Thoracic aorta (tissue), 2 donors: ENCODE data around the gene SDK2. TPM values are rescaled to one million over a fixed set of nuclear protein-coding genes. Genes with fewer than 3 reads are reported as not detected.

ENCODE experiments used
- ATAC-seq: fragments of 150-250 bp; one replicate; pipeline ENCODE4 v1.8.0; 2017; ENCODE audit warnings: low read depth; ENCODE audit not compliant: insufficient number of reproducible peaks, low FRiP score
- DNase-seq: peaks from one replicate; pipeline ENCODE4 v3.0.0-alpha.2; 2020; ENCODE audit warnings: low spot score
- H3K27ac ChIP-seq, 2 donors: fragments of 200-600 bp; sonication (generic); 1 replicate in 1 of 2; 2 replicates in 1 of 2; pipeline ENCODE4 v1.5.1; 2016; ENCODE audit warnings: mild to moderate bottlenecking in 2 of 2, moderate library complexity in 2 of 2
- H3K27me3 ChIP-seq: fragments of 200-600 bp; sonication (generic); replicated peaks from 2 replicates; pipeline ENCODE4 v1.6.0; 2016; ENCODE audit warnings: mild to moderate bottlenecking; ENCODE audit not compliant: insufficient read depth
- H3K36me3 ChIP-seq: fragments of 200-600 bp; sonication (generic); one replicate; pipeline ENCODE4 v1.5.1; 2016
- H3K4me1 ChIP-seq, 2 donors: fragments of 200-600 bp; sonication (generic); 1 replicate in 1 of 2; 2 replicates in 1 of 2; pipeline versions ENCODE4 v1.5.1 to v1.6.0; 2016; ENCODE audit warnings: low read depth in 2 of 2, mild to moderate bottlenecking in 1 of 2; ENCODE audit not compliant: control insufficient read depth in 1 of 2
- H3K4me3 ChIP-seq: fragments of 200-600 bp; sonication (generic); 2 replicates; pipeline ENCODE4 v1.5.1; 2016; ENCODE audit warnings: mild to moderate bottlenecking
- H3K9me3 ChIP-seq: fragments of 200-600 bp; sonication (generic); 2 replicates; pipeline ENCODE4 v1.5.1; 2016
- total RNA-seq, 2 donors: library from RNA; depleted of rRNA; stranded (reverse); fragments of >200 nt; gene quantifications; one replicate each; pipeline versions ENCODE4 v1.1.0 to v1.2.3, GENCODE V29; 2016
- TF ChIP-seq, protein P1 (sequence below): fragments of 200-600 bp; sonication (generic); IDR thresholded peaks from one replicate; pipeline ENCODE4 v1.5.1; 2019; ENCODE audit warnings: antibody characterized with exemption

SDK2 gene
- total RNA-seq, 2 donors from 2014 or later = 6.0 to 8.9 TPM

DNA sequence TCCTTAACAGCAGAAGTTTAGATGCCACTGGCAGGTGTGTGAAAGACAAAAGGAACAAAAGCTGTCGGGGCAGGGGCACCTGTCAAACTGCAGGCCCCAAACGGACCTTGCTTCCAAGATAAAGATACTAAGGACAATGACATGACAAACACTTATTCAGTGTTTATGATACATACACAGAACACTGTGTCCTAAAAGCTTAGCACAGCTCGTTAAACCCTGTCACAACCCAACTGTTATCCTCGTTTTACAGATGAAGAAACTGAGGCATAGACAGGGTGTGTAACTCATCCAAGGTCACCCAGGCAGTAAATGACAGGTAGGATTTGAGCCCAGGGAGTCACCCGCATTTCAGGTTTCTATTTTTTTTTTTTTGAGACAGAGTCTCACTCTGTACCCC lies 9.6 kb downstream of the SDK2 start:
- TF ChIP-seq, protein P1, sequence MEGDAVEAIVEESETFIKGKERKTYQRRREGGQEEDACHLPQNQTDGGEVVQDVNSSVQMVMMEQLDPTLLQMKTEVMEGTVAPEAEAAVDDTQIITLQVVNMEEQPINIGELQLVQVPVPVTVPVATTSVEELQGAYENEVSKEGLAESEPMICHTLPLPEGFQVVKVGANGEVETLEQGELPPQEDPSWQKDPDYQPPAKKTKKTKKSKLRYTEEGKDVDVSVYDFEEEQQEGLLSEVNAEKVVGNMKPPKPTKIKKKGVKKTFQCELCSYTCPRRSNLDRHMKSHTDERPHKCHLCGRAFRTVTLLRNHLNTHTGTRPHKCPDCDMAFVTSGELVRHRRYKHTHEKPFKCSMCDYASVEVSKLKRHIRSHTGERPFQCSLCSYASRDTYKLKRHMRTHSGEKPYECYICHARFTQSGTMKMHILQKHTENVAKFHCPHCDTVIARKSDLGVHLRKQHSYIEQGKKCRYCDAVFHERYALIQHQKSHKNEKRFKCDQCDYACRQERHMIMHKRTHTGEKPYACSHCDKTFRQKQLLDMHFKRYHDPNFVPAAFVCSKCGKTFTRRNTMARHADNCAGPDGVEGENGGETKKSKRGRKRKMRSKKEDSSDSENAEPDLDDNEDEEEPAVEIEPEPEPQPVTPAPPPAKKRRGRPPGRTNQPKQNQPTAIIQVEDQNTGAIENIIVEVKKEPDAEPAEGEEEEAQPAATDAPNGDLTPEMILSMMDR = no peak
- Histone ChIP-seq H3K4me1 (peaks cover 0 to 15% of the 10 kb centered on the region in 2 donors), H3K27me3 (no peaks in the 10 kb centered on the region), H3K36me3 (no peaks in the 10 kb centered on the region), H3K9me3 (no peaks in the 10 kb centered on the region), H3K4me3 (no peak overlapping the region), H3K27ac (no peak overlapping the region)
- DNase-seq (no peak), ATAC-seq (no peak)

DNA sequence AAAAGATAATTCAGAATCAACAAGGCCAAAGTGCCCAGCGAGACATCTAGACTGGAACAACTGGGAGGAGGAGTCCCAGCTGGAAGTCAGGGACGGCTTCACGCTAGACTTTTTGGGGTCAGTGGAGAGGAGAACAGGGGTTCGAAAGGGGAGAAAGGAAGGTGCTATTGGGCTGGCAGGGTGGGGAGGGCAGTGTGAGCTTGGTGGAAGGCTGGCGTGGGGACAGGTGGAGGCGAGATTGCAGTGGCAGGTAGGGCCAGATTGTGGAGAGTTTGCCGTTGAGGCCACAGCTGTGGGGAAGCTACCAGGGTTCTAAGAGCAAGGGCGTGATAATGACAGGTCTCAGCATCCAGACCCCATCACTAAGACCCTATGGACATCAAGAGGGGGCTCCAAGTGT lies 10.5 kb downstream of the SDK2 start:
- Histone ChIP-seq H3K9me3 (no peaks in the 10 kb centered on the region), H3K27ac (no peak overlapping the region), H3K4me1 (peaks cover 0 to 6% of the 10 kb centered on the region in 2 donors), H3K4me3 (no peak overlapping the region), H3K36me3 (no peaks in the 10 kb centered on the region), H3K27me3 (no peaks in the 10 kb centered on the region)
- ATAC-seq (no peak), DNase-seq (no peak)
- TF ChIP-seq, protein P1 = no peak

DNA sequence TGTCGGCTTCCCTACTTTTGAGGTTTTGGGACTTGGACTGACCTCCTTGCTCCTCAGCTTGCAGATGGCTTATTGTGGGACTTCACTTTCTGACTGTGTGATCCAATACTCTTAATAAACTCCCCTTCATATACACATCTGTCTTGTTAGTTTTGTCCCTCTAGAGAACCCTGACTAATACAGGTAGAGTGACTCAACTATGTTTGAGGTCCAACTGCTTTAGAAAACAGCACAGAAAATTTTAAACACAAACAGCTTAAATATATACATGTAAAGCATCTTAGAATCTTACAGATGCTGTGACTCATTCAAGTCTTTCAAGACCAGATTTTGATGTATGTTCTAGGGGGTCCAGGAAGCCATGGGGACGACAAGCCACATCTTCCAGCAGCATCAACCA lies 11.7 kb downstream of the SDK2 start:
- no peaks in the 10 kb centered on the region for H3K36me3 ChIP-seq
- H3K4me3 ChIP-seq = no peak overlapping the region
- H3K9me3 ChIP-seq = no peaks in the 10 kb centered on the region
- no peaks in the 10 kb centered on the region for H3K27me3 ChIP-seq
- ATAC-seq = no peak
- TF ChIP-seq, protein P1 = no peak
- no peaks in the 10 kb centered on the region for H3K4me1 ChIP-seq
- no peak overlapping the region for H3K27ac ChIP-seq
- no peak for DNase-seq

DNA sequence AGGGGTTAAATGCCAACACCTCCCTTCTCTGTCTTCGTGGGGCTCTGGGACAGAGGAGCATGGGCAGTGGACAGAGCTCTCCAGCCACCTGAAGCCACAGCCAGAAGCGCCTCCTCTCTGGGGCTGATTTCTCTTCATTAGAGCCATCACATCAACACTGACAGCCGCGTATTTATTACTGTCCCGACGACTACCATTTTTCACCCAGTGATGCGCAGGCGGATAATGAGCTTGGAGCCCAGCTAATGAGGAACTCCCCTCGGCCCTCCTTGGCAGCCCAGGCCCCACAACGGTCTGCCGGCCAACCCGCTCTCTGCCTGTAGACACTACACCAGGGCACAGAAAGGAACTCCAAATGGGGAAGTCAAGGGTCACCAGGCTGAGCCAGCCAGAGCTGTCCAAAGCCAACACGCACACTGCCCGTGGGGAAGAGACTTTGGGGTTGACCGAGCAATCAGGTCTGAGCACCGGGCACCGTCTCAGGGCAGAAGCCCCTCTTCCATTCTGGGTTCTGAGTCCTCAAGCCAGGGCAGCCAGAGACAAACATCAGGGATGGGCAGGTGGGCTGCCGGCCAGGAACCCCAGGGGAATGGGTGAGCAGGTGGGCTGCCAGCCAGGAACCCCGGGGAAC lies 13.2 kb downstream of the SDK2 start:
- ATAC-seq = no peak
- TF ChIP-seq, protein P1 = no peak
- H3K27me3 ChIP-seq = no peaks in the 10 kb centered on the region
- H3K4me1 ChIP-seq = peaks cover 0 to 8% of the 10 kb centered on the region in 2 donors
- no peaks in the 10 kb centered on the region for H3K9me3 ChIP-seq
- no peak overlapping the region for H3K4me3 ChIP-seq
- no peak overlapping the region for H3K27ac ChIP-seq
- no peaks in the 10 kb centered on the region for H3K36me3 ChIP-seq
- no peak for DNase-seq

DNA sequence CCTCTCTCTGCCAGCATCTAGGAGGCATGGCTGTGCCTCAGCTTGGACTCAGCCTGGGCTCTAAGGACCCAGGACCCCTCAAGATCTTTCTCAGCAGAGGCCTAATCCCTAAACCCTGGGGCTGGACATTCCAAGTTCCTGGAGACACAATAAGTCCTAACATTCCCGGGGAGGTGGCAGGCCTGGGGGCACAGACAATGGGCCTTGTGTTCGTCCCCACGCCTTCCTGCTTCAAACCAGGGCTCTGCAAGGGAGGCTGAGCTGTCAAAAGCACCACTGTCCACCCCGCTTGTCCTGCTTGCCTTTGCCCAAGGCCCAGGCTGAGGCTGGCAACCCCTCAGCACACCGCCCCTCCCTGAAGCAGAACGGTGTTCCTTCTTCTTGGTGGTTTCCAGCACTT lies 13.7 kb downstream of the SDK2 start:
- TF ChIP-seq, protein P1 = no peak
- no peak overlapping the region for H3K27ac ChIP-seq
- DNase-seq (no peak), ATAC-seq (no peak)
- no peaks in the 10 kb centered on the region for H3K27me3 ChIP-seq
- no peaks in the 10 kb centered on the region for H3K9me3 ChIP-seq
- H3K4me1 ChIP-seq = peaks cover 0 to 13% of the 10 kb centered on the region in 2 donors
- H3K4me3 ChIP-seq = no peak overlapping the region
- H3K36me3 ChIP-seq = no peaks in the 10 kb centered on the region
